Body of pancreas (tissue), 4 donors: ENCODE measurements around the gene SPINT1.

Experiments
- POLR2A ChIP-seq, 3 donors: fragments of 450-650 bp; IDR thresholded peaks; one replicate each; pipeline ENCODE4 v1.6.1; 2016; ENCODE audit warnings: antibody characterized with exemption in 3 of 3, mild to moderate bottlenecking in 2 of 3
- TF ChIP-seq, protein P1 (sequence below), 7 experiments: fragments of 450-650 bp in 4 of 7; fragments of 200-600 bp in 3 of 7; sonication (generic) in 3 of 7; IDR thresholded peaks; one replicate each; pipeline ENCODE4 v1.5.1; 2016 to 2019; ENCODE audit warnings: antibody characterized with exemption in 7 of 7

GRCh38 chr15:40846841-40847222 is 3.0 kb downstream of the SPINT1 start:
- TF ChIP-seq, protein P1, sequence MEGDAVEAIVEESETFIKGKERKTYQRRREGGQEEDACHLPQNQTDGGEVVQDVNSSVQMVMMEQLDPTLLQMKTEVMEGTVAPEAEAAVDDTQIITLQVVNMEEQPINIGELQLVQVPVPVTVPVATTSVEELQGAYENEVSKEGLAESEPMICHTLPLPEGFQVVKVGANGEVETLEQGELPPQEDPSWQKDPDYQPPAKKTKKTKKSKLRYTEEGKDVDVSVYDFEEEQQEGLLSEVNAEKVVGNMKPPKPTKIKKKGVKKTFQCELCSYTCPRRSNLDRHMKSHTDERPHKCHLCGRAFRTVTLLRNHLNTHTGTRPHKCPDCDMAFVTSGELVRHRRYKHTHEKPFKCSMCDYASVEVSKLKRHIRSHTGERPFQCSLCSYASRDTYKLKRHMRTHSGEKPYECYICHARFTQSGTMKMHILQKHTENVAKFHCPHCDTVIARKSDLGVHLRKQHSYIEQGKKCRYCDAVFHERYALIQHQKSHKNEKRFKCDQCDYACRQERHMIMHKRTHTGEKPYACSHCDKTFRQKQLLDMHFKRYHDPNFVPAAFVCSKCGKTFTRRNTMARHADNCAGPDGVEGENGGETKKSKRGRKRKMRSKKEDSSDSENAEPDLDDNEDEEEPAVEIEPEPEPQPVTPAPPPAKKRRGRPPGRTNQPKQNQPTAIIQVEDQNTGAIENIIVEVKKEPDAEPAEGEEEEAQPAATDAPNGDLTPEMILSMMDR (IDR thresholded peaks at IDR 0.05): no peak
- TF ChIP-seq POLR2A (IDR thresholded peaks at IDR 0.05): no peak
